ENCODE data around the gene CAMK4.
"Not testable (repeated sequence)": the region's sequence is repeated elsewhere in the genome, so short reads cannot be mapped to it uniquely, and the experiment has no call there.

The CAMK4 gene

GRCh38 chr5:111320953-111321352 lies 96.8 kb downstream of the CAMK4 start:
- no peak for DNase-seq

DNA sequence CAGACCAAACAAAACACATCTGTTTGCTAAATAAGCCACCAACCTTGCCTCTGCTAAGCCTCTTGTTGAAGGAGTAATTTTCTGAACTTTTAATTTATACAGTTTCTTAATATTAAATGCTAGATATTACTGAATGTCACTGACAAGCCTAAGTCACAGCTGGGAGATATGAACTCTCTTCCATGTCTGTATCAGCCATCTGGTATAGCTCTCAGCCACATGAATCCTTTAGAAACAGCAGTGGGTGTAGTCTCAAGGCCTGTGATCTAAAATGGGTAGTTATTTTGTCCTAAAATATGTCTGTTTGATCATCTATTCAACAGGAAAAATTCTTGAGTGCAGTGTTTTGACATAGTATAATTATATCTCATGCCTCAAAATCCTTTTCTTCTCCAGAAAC lies 97.2 kb downstream of the CAMK4 start:
- DNase-seq = no peak

DNA sequence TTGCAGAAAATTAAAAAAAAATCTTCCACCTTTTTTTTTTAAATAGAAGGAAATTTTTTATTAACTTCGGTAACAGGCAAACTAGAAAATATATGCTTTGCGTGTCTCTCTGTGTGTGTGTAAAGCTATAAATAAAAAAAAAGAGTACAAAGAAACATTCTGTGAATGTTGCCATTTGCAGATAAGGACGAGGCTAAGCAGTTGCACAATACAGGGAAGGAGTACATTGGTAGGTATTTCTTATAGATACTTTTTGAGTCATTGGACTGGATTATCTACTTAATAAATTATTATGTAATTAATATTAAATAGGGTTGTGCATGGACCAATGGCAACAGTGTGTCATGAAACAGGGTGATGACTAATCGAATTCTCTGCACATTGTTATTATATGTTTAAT lies 102.4 kb downstream of the CAMK4 start:
- DNase-seq = no peak

GRCh38 chr5:111337133-111337532 lies 112.9 kb downstream of the CAMK4 start:
- no peak for DNase-seq

GRCh38 chr5:111337688-111338087 lies 113.5 kb downstream of the CAMK4 start:
- no peak for DNase-seq

DNA sequence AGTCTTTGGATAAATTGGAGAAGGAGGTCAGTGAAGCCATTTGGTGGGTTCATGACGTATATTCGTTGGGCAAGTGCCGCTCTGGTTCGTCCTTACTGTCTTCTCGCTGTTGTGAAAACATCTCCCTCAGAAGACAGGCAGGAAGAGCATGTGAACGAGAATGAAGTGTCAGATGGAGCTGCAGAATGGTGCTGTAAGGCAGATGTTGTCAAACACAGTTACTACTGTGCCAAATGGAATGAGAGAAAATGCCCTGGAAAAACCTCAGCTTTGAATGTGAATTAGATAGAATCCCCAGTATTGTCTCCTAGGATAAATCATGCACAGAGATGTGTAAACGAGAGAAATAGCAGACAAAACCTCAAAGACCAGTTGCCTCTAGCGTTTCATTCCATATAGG lies 121.5 kb downstream of the CAMK4 start:
- DNase-seq = no peak

DNA sequence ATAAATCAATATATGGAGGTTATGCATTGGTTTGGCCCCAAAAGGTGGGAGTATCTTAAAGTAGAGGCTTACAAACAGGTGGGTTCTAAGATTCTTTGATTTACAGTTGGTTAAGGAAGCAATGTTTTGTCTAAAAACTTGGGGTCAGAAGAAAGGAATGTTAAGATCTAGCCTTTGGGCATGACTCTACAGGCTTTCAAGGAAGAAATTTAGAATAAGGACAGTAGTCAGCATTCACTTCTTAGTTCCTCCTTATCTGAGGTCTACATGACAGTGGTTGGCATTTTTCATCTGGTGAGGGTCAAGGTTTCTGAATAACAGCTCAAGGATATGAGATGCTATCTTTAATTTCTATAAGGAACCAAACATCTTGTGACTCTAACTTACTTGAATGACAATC lies 122.8 kb downstream of the CAMK4 start:
- no peak for DNase-seq

- DNase-seq = no peak
These were observed 124.6 kb downstream of the CAMK4 start for GRCh38 chr5:111348661-111349329.

- DNase-seq = no peak
These were observed 125.2 kb downstream of the CAMK4 start for GRCh38 chr5:111349429-111349828.

- DNase-seq = no peak
These were observed 128.9 kb downstream of the CAMK4 start for GRCh38 chr5:111353035-111353434.

GRCh38 chr5:111358726-111359125 lies 134.5 kb downstream of the CAMK4 start:
- DNase-seq = not testable (repeated sequence)

GRCh38 chr5:111360173-111360572 lies 136.0 kb downstream of the CAMK4 start:
- no peak for DNase-seq

DNA sequence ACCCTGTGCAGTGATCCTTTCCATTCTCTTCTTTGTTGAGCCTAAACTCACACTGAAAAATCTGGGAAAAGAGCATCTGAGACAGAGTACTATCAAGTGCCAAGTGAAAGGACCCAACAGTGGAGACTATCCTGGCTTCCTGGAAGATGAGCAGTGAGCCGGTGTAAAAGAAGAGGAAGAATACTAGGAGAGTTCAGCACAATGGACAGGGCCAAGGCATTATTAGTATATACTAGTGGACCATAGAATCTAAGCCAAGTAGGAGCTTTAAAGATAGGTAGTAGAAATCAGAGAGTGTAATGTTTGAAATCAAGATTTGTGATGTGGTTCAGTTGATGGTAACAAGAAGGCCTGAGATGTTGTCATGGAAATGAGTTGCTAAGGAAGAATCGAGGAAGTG lies 140.8 kb downstream of the CAMK4 start:
- no peak for DNase-seq

DNA sequence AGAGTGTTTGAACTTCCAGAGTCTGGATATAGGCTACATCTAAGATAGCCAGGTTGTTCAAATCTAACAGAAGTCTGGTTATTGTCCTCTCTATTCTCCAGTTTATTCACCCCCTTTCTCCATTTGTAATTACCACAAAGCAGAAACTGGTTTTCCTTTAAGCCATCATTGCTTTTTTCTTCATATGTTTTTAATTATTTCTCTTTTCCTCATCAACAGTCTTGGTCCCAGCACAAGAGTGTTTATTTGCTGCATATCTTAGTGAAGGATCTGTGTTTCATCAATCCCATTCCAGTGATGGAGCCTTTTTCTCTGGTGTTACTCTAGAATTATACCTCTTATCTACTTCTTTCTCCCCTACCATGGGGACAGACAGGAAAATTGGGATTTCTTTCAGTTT lies 142.2 kb downstream of the CAMK4 start:
- DNase-seq = no peak

DNA sequence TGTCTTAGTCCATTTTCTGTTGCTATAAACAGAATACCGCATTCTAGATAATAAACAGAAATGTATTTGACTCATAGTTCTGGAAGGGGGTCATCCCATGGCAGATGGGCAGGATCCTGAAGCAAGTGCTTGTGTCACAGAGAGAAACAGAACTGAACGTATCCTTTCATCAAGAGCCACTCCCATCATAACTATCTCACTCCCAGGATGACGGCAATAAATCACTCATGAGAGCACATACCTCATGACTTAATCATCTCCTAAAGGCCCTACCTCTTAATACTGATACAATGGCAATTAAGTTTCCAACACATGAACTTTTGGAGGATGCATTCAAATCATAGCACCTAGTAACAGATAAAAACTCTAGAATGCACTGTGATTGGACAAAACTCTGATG lies 142.9 kb downstream of the CAMK4 start:
- no peak for DNase-seq

DNA sequence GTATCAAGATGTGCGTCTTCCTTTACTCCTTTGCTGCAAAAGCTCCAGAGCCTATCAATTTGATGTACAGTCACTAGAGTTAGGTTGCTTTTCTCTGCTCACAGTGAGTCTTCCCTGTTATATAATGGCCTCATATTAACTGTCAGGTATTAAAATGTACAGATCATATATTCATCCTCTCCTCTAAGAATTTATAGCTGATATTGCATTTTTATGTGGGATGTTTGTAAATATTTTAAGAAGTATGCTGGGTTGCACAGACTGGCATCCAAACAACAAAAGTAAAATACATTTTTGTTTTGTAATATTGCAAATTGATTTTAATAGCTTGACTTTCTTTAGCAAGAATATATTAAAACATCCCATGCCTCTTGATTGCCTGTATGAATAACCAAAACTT lies 148.6 kb downstream of the CAMK4 start:
- no peak for DNase-seq

DNA sequence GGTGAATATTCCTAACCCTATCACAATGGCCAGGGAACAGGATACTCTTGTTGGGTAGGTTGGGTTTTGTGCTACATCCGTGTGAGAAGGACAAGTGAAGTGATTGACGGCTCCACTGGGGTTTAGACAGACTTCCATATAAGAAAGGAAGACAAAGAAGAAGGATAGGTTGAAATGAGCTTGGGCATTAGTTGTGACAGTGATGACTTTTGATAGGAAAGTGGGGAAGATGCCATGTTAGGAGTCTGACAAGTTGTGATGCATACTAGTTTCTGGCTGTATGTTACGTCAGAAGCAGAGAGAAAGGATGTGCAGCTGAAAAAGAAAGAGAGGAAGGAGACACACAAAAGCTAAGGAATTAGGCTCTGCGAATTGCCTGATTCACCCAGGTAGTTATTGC lies 150.2 kb downstream of the CAMK4 start:
- DNase-seq = no peak

GRCh38 chr5:111375645-111376044 lies 151.5 kb downstream of the CAMK4 start:
- no peak for DNase-seq

DNA sequence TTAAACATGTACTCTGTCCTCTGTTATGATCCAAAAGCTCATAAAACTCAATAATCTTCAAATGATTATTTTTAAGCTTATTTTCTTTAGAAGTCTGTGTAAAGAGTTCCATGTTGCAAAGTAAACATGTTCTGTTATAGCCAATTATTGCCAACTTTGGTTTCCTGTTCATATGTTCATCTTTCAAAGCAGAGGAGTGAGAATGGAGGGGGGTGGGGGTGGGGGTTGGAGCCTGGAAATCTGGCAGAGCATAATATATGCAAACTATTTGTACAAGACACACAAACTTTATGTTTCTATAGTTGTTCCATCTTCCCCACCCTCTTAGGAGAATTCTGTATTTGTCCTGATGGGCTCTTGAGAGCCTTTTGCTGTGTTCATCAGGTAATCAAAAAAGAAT lies 153.1 kb downstream of the CAMK4 start:
- no peak for DNase-seq

- no peak for DNase-seq
These were observed 155.2 kb downstream of the CAMK4 start for GRCh38 chr5:111379391-111379816.

GRCh38 chr5:111383288-111383970 lies 159.2 kb downstream of the CAMK4 start:
- no peak for DNase-seq

DNA sequence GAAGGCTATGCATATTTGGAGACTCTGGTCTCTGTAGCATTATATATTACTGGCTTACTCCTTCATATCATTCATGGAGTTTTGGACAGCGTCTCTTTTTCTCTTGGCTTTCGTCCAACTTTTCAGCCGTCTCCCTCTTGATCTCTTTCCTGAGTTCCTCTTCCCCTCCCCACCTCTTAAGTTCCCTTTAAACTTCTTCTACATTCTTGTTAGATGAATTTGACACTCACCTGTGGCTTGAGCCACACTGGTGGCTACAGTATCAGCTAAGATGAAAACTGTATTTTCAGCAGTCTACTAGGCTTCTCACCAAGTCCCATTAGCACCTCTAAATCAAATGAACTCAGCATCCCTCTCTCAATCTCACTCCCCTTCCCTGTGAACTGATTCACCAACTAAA lies 160.0 kb downstream of the CAMK4 start:
- DNase-seq = no peak

GRCh38 chr5:111385051-111385450 lies 160.9 kb downstream of the CAMK4 start:
- DNase-seq = no peak

DNA sequence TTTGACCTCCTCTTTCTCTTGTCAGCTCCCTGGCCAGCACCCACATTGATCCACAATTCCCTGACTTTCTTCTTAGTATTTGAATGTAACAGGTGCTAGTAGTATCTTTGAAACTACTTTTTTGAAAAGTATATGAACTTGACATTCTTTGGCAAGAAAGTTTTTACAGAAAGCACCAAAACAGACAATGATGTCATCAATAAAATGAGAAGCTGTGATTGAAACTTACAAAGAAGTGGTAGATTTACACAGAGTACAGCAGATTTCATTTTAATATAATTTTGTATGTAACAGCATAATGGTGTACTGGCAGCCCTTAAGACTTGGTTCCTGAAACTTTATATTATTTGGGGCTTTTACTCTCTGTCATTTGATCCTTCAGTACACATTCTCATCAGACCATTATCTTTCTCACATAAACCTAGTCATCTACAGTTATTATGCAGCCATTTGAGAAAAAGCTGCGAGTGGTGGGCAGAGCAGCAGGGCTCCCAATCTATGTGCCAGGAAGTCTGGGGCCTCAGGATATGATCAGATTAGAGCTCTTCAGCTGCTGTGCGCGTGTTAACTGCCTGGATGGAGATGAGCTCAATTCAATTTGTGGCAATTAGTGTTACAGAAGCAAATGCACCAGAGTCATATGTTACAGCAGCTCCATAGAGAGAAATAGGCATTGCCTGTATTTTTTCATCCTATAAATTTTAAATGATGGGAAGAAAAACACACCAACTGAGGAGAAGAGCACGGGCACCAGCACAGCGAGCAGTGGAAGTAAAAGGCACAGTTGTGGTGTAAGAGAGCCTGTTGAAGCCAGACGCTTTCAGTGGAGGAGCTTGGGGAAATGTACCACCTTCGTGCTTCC lies 162.0 kb downstream of the CAMK4 start:
- no peak for DNase-seq

Measured in activated effector memory CD4-positive, alpha-beta T cell treated with anti-CD3 and anti-CD28 coated beads, Interleukin-2, amount 50 U/mL, for 16 hours (primary cell).